ENCODE results near the gene SLC25A23. TPM values are rescaled to one million over a fixed set of nuclear protein-coding genes. Genes with fewer than 3 reads are reported as not detected.
A peak's percentile ranks its signal among the peaks of the same experiment; 100 is the strongest.

SLC25A23 gene
- total RNA-seq, 1 donor from 2014 or later = 30.2 TPM

DNA sequence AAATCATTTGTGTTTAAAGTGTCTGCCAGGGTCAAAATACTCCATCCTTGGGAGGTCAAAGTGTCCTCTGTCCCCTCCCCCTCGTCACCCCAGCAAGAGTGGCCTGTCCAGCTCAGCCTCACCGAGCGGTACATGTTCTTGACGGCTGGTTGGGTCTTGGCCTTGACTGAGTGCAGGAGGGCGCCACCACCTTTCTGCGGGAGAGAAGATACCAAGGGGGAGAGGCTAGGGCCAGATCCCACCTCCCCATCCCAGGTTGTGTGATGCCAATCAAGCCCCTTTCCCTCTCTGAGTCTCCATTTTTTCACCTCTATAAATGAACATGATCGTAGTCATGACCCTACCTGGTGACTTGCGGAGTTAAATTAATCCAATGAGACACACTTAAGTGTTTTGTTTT, 10.6 kb upstream of the SLC25A23 start:
- H3K27me3 Mint-ChIP-seq (ENCODE audit: unreplicated experiment) = peaks cover 7% of the 10 kb centered on the region
- TF ChIP-seq, protein P1, sequence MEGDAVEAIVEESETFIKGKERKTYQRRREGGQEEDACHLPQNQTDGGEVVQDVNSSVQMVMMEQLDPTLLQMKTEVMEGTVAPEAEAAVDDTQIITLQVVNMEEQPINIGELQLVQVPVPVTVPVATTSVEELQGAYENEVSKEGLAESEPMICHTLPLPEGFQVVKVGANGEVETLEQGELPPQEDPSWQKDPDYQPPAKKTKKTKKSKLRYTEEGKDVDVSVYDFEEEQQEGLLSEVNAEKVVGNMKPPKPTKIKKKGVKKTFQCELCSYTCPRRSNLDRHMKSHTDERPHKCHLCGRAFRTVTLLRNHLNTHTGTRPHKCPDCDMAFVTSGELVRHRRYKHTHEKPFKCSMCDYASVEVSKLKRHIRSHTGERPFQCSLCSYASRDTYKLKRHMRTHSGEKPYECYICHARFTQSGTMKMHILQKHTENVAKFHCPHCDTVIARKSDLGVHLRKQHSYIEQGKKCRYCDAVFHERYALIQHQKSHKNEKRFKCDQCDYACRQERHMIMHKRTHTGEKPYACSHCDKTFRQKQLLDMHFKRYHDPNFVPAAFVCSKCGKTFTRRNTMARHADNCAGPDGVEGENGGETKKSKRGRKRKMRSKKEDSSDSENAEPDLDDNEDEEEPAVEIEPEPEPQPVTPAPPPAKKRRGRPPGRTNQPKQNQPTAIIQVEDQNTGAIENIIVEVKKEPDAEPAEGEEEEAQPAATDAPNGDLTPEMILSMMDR (IDR thresholded peaks at IDR 0.05; ENCODE audit: partially characterized antibody, unreplicated experiment) = no peak
- no peak for DNase-seq
- H3K27ac Mint-ChIP-seq (ENCODE audit: unreplicated experiment) = no peak overlapping the region
- peaks cover 4% of the 10 kb centered on the region for H3K36me3 Mint-ChIP-seq (ENCODE audit: unreplicated experiment)
- peaks cover 3% of the 10 kb centered on the region for H3K9me3 Mint-ChIP-seq (ENCODE audit: unreplicated experiment)
- H3K4me1 Mint-ChIP-seq (ENCODE audit: low read depth, unreplicated experiment) = no peaks in the 10 kb centered on the region
- no peak overlapping the region for H3K4me3 Mint-ChIP-seq (ENCODE audit: unreplicated experiment)

DNA sequence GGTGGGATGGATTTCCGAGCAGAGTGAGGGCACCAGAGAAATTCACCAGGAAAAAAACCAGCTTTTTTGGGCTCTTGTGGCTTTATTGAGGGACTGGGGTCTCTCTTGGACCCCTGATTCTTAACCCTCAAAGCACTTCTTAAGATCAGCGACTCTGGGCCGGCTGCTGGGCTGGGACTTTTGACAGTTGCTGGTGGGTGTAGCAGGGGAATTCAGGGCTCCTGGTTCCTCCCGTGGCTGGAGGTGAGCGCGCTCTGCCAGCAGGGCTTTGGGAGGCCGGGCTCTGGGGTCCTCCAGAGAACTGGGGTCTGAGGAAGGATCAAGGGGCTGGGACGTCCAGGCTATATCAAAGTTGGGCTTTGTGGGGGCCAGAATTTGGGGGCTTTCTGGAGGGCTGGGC, 7.8 kb upstream of the SLC25A23 start:
- Mint-ChIP-seq H3K4me3 (ENCODE audit: unreplicated experiment) (no peak overlapping the region), H3K9me3 (ENCODE audit: unreplicated experiment) (peaks cover 5% of the 10 kb centered on the region), H3K4me1 (ENCODE audit: low read depth, unreplicated experiment) (no peaks in the 10 kb centered on the region), H3K27ac (ENCODE audit: unreplicated experiment) (no peak overlapping the region), H3K27me3 (ENCODE audit: unreplicated experiment) (peaks cover 12% of the 10 kb centered on the region), H3K36me3 (ENCODE audit: unreplicated experiment) (no peaks in the 10 kb centered on the region)
- TF ChIP-seq, protein P1 (IDR thresholded peaks at IDR 0.05; ENCODE audit: partially characterized antibody, unreplicated experiment) = no peak
- no peak for DNase-seq

DNA sequence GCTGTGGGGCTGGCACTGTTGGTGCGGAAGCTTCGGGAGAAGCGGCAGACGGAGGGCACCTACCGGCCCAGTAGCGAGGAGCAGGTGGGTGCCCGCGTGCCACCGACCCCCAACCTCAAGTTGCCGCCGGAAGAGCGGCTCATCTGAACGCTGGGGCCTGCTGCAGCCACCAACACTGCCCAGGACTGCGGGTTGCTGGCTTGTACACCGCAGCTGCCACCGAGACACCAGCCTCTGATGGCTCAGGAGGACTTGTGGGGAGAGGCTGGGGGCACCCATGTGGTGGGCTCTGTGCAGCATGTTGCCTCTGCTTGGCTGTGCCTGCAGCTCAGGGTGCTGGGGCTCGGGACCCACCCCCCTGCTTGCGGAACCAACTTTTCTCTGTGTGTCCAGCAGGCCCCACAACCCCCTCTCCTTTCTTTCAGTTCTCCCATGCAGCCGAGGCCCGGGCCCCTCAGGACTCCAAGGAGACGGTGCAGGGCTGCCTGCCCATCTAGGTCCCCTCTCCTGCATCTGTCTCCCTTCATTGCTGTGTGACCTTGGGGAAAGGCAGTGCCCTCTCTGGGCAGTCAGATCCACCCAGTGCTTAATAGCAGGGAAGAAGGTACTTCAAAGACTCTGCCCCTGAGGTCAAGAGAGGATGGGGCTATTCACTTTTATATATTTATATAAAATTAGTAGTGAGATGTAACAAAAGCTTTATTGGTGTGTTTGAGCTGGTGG, 7.1 kb upstream of the SLC25A23 start:
- TF ChIP-seq, protein P1 (IDR thresholded peaks at IDR 0.05; ENCODE audit: partially characterized antibody, unreplicated experiment) = no peak
- H3K9me3 Mint-ChIP-seq (ENCODE audit: unreplicated experiment) = peaks cover 5% of the 10 kb centered on the region
- no peak for DNase-seq
- H3K4me1 Mint-ChIP-seq (ENCODE audit: low read depth, unreplicated experiment) = no peaks in the 10 kb centered on the region
- H3K27me3 Mint-ChIP-seq (ENCODE audit: unreplicated experiment) = peaks cover 12% of the 10 kb centered on the region
- H3K4me3 Mint-ChIP-seq (ENCODE audit: unreplicated experiment) = no peak overlapping the region
- H3K36me3 Mint-ChIP-seq (ENCODE audit: unreplicated experiment) = no peaks in the 10 kb centered on the region
- H3K27ac Mint-ChIP-seq (ENCODE audit: unreplicated experiment) = no peak overlapping the region

- Mint-ChIP-seq H3K9me3 (ENCODE audit: unreplicated experiment) (peaks cover 5% of the 10 kb centered on the region), H3K36me3 (ENCODE audit: unreplicated experiment) (no peaks in the 10 kb centered on the region), H3K27ac (ENCODE audit: unreplicated experiment) (no peak overlapping the region), H3K4me1 (ENCODE audit: low read depth, unreplicated experiment) (no peaks in the 10 kb centered on the region), H3K4me3 (ENCODE audit: unreplicated experiment) (no peak overlapping the region), H3K27me3 (ENCODE audit: unreplicated experiment) (peaks cover 12% of the 10 kb centered on the region)
- TF ChIP-seq, protein P1 (IDR thresholded peaks at IDR 0.05; ENCODE audit: partially characterized antibody, unreplicated experiment) = no peak
- no peak for DNase-seq
These were observed 6.1 kb upstream of the SLC25A23 start for GRCh38 chr19:6465663-6466062.

DNA sequence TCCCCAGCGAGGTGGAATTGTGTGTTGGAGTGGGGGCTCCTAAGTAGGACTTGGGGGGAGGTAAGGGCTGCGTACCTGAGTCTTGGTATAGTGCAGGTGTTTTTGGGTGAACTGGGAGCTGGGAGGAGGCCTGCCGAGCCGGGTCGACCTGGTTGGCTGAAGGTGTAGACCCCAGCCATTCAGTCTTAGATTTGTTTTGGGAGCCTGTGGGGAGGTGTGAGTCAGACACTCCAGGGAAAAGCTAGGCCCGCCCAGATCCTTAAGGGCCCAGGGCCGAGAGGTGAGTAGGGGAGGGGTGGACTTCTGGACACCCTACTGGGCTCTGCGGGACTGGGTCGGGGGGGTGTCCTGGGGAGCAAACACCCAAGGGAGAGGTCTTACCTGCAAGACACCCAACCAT, 5.4 kb upstream of the SLC25A23 start:
- Mint-ChIP-seq H3K4me1 (ENCODE audit: low read depth, unreplicated experiment) (no peaks in the 10 kb centered on the region), H3K9me3 (ENCODE audit: unreplicated experiment) (peaks cover 6% of the 10 kb centered on the region), H3K4me3 (ENCODE audit: unreplicated experiment) (peak overlapping the region; percentile 40), H3K36me3 (ENCODE audit: unreplicated experiment) (no peaks in the 10 kb centered on the region), H3K27me3 (ENCODE audit: unreplicated experiment) (peaks cover 12% of the 10 kb centered on the region), H3K27ac (ENCODE audit: unreplicated experiment) (no peak overlapping the region)
- no peak for DNase-seq
- TF ChIP-seq, protein P1 (IDR thresholded peaks at IDR 0.05; ENCODE audit: partially characterized antibody, unreplicated experiment) = no peak
